ENCODE results near the gene GPC2. TPM values are rescaled to one million over a fixed set of nuclear protein-coding genes. Genes with fewer than 3 reads are reported as not detected.

GPC2 gene
- polyA plus RNA-seq, 2 donors: 1.1 to 2.2 TPM

- 90 to 92% methylated on average over 18 of the region's 18 CpGs for WGBS, 2 donors
- Histone ChIP-seq H3K36me3 (ENCODE audit: control insufficient read depth in 2 of 2, insufficient read depth in 2 of 2, low read length in 1 of 2) (peaks cover 6 to 16% of the 10 kb centered on the region in 2 donors), H3K4me1 (ENCODE audit: control insufficient read depth in 2 of 2, insufficient read depth in 2 of 2, low read length in 1 of 2) (peaks cover 4 to 16% of the 10 kb centered on the region in 2 donors), H3K27me3 (ENCODE audit: control insufficient read depth in 1 of 2, insufficient read depth in 2 of 2, low read length in 2 of 2) (no peaks in the 10 kb centered on the region), H3K27ac (ENCODE audit: low read depth in 2 of 2, low read length in 1 of 2) (no peak overlapping the region), H3K4me3 (ENCODE audit: low read depth in 1 of 2, low read length in 2 of 2) (no peak overlapping the region), H3K9me3 (ENCODE audit: control insufficient read depth in 2 of 2, insufficient read depth in 1 of 2, low read depth in 1 of 2, low read length in 1 of 2) (no peaks in the 10 kb centered on the region)
Observed at GRCh38 chr7:100160067-100160466, 17.1 kb downstream of the GPC2 start.

DNA sequence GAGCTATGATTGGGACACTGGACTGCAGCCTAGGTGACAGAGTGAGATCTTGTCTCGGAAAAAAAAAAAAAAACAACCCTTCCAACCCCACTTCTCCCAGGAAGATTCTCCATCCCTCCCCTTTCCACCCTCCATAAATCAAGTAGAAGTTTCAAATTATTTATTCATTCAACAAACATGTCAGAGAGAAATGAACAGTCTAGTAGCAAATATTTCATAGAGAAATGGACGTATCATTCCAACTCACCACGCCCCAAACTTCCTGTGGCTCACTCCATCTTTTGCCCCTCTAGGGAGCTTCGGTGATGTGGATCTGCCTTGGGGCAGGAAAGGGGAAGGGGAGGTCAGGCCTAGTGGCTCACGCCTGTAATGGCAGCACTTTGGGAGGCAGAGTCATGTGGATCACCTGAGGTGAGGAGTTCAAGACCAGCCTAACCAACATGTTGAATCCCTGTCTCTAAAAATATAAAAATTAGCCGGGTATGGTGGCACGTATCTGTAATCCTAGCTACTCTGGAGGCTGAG lies 18.0 kb downstream of the GPC2 start:
- H3K4me1 ChIP-seq (ENCODE audit: control insufficient read depth in 2 of 2, insufficient read depth in 2 of 2, low read length in 1 of 2): peaks cover 4 to 15% of the 10 kb centered on the region in 2 donors
- peak overlapping the region; percentile 80 to 82 for H3K4me3 ChIP-seq (ENCODE audit: low read depth in 1 of 2, low read length in 2 of 2)
- 60 to 62% methylated on average over 7 of the region's 7 CpGs for WGBS, 2 donors
- peak overlapping the region; percentile 67 to 75 for H3K27ac ChIP-seq (ENCODE audit: low read depth in 2 of 2, low read length in 1 of 2)
- no peaks in the 10 kb centered on the region for H3K9me3 ChIP-seq (ENCODE audit: control insufficient read depth in 2 of 2, insufficient read depth in 1 of 2, low read depth in 1 of 2, low read length in 1 of 2)
- H3K27me3 ChIP-seq (ENCODE audit: control insufficient read depth in 1 of 2, insufficient read depth in 2 of 2, low read length in 2 of 2): no peaks in the 10 kb centered on the region
- H3K36me3 ChIP-seq (ENCODE audit: control insufficient read depth in 2 of 2, insufficient read depth in 2 of 2, low read length in 1 of 2): peaks cover 6 to 22% of the 10 kb centered on the region in 2 donors

GRCh38 chr7:100158229-100159098 lies 18.7 kb downstream of the GPC2 start, which contains the start of gene TRAPPC14:
Gene TRAPPC14 (minus strand): TSS chr7:100158723. CDS start chr7:100158499, 224 bp downstream.
- H3K9me3 ChIP-seq (ENCODE audit: control insufficient read depth in 2 of 2, insufficient read depth in 1 of 2, low read depth in 1 of 2, low read length in 1 of 2): no peaks in the 10 kb centered on the region
- WGBS, 2 donors: 0 to 1% methylated on average over 81 to 87 of the region's 87 CpGs
- no peaks in the 10 kb centered on the region for H3K27me3 ChIP-seq (ENCODE audit: control insufficient read depth in 1 of 2, insufficient read depth in 2 of 2, low read length in 2 of 2)
- peak within 1 kb of the TSS; percentile 67 to 75 for H3K27ac ChIP-seq (ENCODE audit: low read depth in 2 of 2, low read length in 1 of 2)
- H3K4me3 ChIP-seq (ENCODE audit: low read depth in 1 of 2, low read length in 2 of 2): peak within 1 kb of the TSS; percentile 80 to 82
- H3K36me3 ChIP-seq (ENCODE audit: control insufficient read depth in 2 of 2, insufficient read depth in 2 of 2, low read length in 1 of 2): peaks cover 13 to 28% of the 10 kb centered on the region in 2 donors
- peaks cover 4 to 12% of the 10 kb centered on the region in 2 donors for H3K4me1 ChIP-seq (ENCODE audit: control insufficient read depth in 2 of 2, insufficient read depth in 2 of 2, low read length in 1 of 2)

DNA sequence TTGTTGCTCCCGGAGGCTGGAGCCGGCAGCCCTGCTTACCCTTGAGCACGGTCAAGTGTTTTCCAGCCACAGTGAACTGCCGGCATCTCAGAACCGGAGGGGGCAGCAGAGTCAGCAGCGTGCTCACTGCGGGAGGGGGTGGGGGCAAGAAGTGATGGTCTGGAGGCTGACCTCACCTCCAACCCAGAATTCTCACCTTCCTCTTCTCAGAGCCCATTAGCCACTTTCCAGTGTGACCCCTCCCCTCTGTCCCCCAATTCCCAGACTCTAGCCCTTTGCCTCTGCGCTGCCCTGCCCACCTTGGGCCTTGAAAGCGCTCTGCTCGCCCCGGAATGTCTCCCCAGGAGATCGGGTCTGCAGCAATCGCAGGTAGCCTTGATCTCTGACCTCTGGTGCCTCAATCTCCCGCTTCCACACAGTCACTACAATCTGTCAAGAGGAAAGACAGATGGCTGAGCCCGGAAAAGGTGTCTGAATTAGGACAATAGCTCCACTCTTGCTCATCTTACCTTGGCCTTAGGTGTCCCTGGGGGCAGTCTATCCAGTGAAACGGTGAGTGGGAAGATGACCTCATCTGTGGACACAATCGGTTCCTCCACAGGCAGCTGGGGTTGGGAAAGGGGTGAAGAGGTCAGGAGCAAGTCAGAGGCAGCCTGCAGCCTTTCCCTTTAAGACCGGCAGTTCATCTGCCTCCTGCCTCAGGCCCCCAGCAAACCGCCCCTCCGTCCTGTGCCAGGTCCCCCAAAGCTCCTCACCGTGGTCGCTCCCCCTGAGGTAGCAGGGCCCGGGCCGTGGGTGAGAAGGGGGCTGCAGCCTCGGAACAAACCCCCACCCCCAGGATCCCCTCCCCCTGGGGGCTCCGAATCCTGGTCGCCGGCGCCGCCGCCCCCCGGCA lies 19.6 kb downstream of the GPC2 start:
- Histone ChIP-seq H3K4me1 (ENCODE audit: control insufficient read depth in 2 of 2, insufficient read depth in 2 of 2, low read length in 1 of 2) (peaks cover 4 to 12% of the 10 kb centered on the region in 2 donors), H3K27me3 (ENCODE audit: control insufficient read depth in 1 of 2, insufficient read depth in 2 of 2, low read length in 2 of 2) (no peaks in the 10 kb centered on the region), H3K4me3 (ENCODE audit: low read depth in 1 of 2, low read length in 2 of 2) (peak overlapping the region; percentile 80 to 82), H3K27ac (ENCODE audit: low read depth in 2 of 2, low read length in 1 of 2) (peak overlapping the region; percentile 67 to 75), H3K9me3 (ENCODE audit: control insufficient read depth in 2 of 2, insufficient read depth in 1 of 2, low read depth in 1 of 2, low read length in 1 of 2) (no peaks in the 10 kb centered on the region), H3K36me3 (ENCODE audit: control insufficient read depth in 2 of 2, insufficient read depth in 2 of 2, low read length in 1 of 2) (peaks cover 17 to 28% of the 10 kb centered on the region in 2 donors)
- WGBS, 2 donors: 17 to 20% methylated on average over 30 to 32 of the region's 32 CpGs

- Histone ChIP-seq H3K9me3 (ENCODE audit: control insufficient read depth in 2 of 2, insufficient read depth in 1 of 2, low read depth in 1 of 2, low read length in 1 of 2) (no peaks in the 10 kb centered on the region), H3K4me3 (ENCODE audit: low read depth in 1 of 2, low read length in 2 of 2) (peak overlapping the region in 1 of 2 donors; percentile 82), H3K36me3 (ENCODE audit: control insufficient read depth in 2 of 2, insufficient read depth in 2 of 2, low read length in 1 of 2) (peaks cover 17 to 30% of the 10 kb centered on the region in 2 donors), H3K27me3 (ENCODE audit: control insufficient read depth in 1 of 2, insufficient read depth in 2 of 2, low read length in 2 of 2) (no peaks in the 10 kb centered on the region), H3K4me1 (ENCODE audit: control insufficient read depth in 2 of 2, insufficient read depth in 2 of 2, low read length in 1 of 2) (peaks cover 4 to 12% of the 10 kb centered on the region in 2 donors), H3K27ac (ENCODE audit: low read depth in 2 of 2, low read length in 1 of 2) (peak overlapping the region in 1 of 2 donors; percentile 34)
- 66 to 68% methylated on average over 5 of the region's 5 CpGs for WGBS, 2 donors
Observed at GRCh38 chr7:100157069-100157333, 20.2 kb downstream of the GPC2 start.

DNA sequence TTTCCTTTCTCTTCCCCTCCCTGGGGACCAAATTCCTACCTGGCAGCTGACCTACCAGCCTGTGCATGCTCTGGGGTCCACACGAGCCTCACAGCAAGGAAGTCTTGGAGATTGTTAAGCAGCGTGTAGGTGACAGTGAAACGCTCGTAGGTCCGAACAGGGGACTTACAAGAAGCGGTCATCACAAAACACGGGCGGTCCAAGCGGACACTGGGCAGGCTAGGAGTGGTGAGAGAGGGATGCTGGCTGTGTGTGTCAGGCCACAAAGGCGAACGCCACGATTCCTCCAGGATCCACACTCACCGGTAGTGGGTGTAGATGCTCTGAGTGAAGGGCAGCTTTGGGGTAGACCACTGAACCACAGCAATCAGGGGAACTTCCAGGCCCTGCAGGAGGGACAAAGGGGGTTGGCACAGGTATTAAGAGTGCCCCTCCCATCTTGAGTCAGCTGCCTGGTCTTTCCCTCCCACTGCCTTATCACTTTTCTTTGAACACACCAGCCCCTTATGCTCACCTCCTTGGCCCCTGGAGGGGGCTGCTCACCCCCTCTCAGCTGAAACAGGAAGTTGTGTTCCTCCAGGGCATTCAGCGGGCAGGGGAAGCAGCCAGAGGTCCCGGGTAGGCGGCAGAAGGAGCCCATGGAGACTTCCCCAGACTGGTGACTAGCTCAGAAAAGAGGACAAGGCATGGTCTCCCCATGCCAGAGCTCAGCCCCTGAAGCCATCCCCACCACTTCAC lies 20.7 kb downstream of the GPC2 start:
- Histone ChIP-seq H3K9me3 (ENCODE audit: control insufficient read depth in 2 of 2, insufficient read depth in 1 of 2, low read depth in 1 of 2, low read length in 1 of 2) (no peaks in the 10 kb centered on the region), H3K4me1 (ENCODE audit: control insufficient read depth in 2 of 2, insufficient read depth in 2 of 2, low read length in 1 of 2) (peaks cover 4 to 12% of the 10 kb centered on the region in 2 donors), H3K27me3 (ENCODE audit: control insufficient read depth in 1 of 2, insufficient read depth in 2 of 2, low read length in 2 of 2) (no peaks in the 10 kb centered on the region), H3K36me3 (ENCODE audit: control insufficient read depth in 2 of 2, insufficient read depth in 2 of 2, low read length in 1 of 2) (peaks cover 17 to 30% of the 10 kb centered on the region in 2 donors), H3K4me3 (ENCODE audit: low read depth in 1 of 2, low read length in 2 of 2) (no peak overlapping the region), H3K27ac (ENCODE audit: low read depth in 2 of 2, low read length in 1 of 2) (peak overlapping the region in 1 of 2 donors; percentile 34)
- WGBS, 2 donors: 71 to 72% methylated on average over 16 of the region's 16 CpGs

DNA sequence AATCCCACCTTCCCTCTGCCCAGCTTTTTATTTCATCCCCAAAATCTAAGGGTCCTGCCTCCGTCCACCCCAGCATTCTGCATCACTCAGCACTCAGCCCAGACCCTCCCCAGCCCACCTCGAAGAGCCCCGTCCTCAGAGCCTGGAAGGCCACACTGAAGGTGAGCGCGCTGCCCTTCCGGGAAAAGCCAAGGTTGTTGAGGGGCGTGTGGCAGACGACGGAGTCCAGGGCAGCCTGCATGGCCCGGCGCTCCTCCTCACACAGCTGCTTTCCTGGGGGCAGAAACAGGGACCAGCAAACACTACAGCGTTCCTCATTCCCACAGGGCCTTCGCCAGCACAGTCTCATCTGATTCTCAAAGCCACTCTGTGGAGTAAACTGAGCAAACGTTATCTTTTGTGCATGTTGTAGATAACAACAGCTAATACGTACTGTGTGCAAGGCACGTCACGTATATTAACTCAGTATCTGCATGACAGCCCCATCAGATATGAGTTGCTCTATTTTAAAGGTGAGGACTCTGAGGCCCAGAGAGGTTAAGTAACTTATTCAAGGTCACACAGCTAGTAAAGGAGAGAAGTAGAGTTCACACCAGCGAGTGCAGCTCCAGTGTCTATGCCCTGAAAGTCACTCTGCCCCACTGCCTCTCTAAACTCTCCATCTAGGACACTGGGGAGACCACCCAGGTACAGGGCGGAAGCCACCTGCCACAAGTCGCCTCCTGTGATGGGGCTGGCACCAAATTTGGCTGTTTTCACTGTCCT lies 21.4 kb downstream of the GPC2 start:
- Histone ChIP-seq H3K4me3 (ENCODE audit: low read depth in 1 of 2, low read length in 2 of 2) (no peak overlapping the region), H3K4me1 (ENCODE audit: control insufficient read depth in 2 of 2, insufficient read depth in 2 of 2, low read length in 1 of 2) (peaks cover 4 to 12% of the 10 kb centered on the region in 2 donors), H3K27me3 (ENCODE audit: control insufficient read depth in 1 of 2, insufficient read depth in 2 of 2, low read length in 2 of 2) (no peaks in the 10 kb centered on the region), H3K9me3 (ENCODE audit: control insufficient read depth in 2 of 2, insufficient read depth in 1 of 2, low read depth in 1 of 2, low read length in 1 of 2) (no peaks in the 10 kb centered on the region), H3K36me3 (ENCODE audit: control insufficient read depth in 2 of 2, insufficient read depth in 2 of 2, low read length in 1 of 2) (peaks cover 17 to 30% of the 10 kb centered on the region in 2 donors), H3K27ac (ENCODE audit: low read depth in 2 of 2, low read length in 1 of 2) (no peak overlapping the region)
- 80 to 85% methylated on average over 20 of the region's 20 CpGs for WGBS, 2 donors

DNA sequence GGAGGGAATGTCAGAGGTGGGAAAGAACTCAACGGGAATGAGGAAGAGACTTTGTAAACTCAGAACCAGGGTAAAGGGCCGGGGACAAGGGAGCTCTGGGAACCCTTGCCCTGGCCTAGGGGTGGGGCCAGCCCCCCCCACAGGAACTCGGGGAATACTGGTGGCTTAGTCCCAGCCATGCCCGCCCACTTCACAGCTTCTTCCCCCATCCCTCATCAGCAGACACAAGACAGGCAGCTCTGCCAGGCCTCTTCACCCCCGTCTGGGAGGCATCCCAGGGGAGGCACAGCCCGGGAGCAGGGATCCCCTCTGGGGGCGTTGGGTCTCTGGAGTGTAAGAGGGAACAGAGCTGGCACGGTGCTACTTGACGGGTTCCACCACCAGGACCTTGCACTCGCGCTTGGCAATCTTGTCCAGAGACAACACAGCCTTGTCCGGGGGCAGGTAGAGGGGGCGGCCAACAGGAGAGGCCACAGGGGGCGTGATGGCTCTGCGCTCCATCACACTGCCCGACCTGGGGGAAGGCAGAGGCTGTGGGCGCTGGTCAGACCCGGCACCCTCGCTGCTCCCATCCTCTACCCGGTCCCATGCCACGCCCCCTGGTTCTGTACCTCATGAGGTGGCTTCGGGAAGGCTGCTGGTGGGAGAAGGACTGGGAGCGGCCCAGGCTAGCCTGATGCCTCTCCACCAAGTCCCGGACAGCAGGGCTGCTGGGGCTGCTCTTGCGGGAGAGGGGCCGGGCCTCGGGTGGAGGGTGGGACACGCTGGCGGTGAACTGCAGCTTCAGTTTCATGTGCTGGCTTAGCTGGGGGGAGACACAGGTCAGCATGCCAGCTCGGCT lies 22.3 kb downstream of the GPC2 start:
- H3K27ac ChIP-seq (ENCODE audit: low read depth in 2 of 2, low read length in 1 of 2): peak overlapping the region in 1 of 2 donors; percentile 23
- no peak overlapping the region for H3K4me3 ChIP-seq (ENCODE audit: low read depth in 1 of 2, low read length in 2 of 2)
- peaks cover 17 to 30% of the 10 kb centered on the region in 2 donors for H3K36me3 ChIP-seq (ENCODE audit: control insufficient read depth in 2 of 2, insufficient read depth in 2 of 2, low read length in 1 of 2)
- peaks cover 4 to 12% of the 10 kb centered on the region in 2 donors for H3K4me1 ChIP-seq (ENCODE audit: control insufficient read depth in 2 of 2, insufficient read depth in 2 of 2, low read length in 1 of 2)
- no peaks in the 10 kb centered on the region for H3K27me3 ChIP-seq (ENCODE audit: control insufficient read depth in 1 of 2, insufficient read depth in 2 of 2, low read length in 2 of 2)
- no peaks in the 10 kb centered on the region for H3K9me3 ChIP-seq (ENCODE audit: control insufficient read depth in 2 of 2, insufficient read depth in 1 of 2, low read depth in 1 of 2, low read length in 1 of 2)
- 68 to 71% methylated on average over 28 to 30 of the region's 30 CpGs for WGBS, 2 donors

Measured in esophagus (tissue), 2 donors.